Measurements from ENCODE around the gene PCGF1.

PCGF1 gene

DNA sequence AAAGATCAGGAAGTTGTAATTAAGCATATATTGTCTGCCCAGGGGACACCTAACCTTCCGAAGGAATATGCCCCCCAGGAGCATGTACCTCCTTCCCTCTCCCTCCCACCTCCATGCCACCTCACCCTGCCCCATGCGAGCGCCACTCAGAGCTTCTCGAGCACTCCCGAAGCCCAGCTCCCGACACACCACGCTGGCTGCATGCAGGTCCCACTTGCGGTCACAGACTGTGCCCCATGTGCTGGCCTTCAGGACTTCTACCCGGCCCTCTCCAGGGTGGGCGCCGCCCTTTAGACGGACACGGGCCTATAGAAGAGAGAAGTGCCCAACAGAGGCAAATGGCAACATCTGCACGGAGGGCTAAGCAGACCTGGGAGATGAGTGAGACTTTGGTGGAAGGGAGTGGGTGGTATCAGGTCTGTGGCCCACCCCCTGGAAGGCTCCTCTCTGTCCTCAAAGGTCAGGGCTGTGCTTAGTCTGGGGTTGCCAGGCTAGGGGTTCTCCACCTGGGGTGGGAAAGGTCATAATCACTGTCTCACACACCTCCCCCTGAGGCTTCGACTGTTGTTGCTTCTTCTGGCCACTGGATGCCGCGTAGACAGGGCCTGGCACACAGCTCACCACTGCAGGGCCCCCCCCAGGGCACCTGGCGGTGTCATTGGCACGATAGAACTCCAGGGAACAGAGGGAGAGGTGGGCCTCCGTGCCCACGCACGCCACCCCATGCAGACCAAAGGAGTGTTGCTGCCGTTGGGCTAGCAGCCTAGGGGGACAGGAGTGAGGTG is 28.9 kb upstream of the PCGF1 start:
- no peak for DNase-seq (ENCODE audit: low read depth)

- DNase-seq (ENCODE audit: low read depth) = no peak
These were observed 28.0 kb upstream of the PCGF1 start for GRCh38 chr2:74535440-74535965.

DNA sequence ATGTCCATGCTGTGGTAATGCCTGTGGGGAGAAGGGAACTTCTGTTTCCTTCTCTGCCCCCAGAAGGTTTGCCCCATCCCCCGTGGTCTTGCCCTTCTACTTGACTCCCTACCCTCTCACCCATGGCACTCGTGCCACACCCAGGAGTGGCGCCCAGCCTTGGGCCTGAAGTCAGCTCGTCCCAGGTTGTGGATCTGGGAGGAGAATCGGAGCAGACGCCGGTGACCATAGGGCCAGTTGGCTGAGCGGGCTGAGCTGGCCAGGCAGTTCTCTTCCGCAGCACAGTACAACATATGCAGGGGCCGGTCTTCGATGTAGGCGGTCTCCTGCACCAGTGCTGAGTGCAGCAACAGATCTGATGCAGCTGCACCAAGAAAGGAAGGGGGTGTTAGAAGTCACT is 26.9 kb upstream of the PCGF1 start:
- no peak for DNase-seq (ENCODE audit: low read depth)

DNA sequence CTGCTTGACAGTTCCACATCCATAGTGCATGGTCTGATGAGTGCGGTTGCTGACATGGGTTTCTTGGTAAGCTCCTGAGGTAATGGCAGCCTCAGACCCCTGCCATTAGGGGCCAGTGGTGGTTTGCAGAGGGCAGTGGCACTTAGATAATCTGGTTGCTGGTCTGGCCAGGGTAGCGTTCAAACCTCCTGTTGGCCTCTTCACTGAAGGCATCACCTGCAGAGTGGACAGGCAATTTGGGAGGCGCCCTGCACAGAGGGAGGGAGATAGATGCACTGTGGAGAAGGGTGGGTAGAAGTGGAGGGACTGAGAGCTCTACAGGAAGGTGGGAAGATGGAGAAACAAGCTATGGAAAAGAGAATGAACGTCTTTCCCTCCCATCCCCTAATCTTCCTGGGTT is 26.0 kb upstream of the PCGF1 start:
- DNase-seq (ENCODE audit: low read depth) = no peak

DNA sequence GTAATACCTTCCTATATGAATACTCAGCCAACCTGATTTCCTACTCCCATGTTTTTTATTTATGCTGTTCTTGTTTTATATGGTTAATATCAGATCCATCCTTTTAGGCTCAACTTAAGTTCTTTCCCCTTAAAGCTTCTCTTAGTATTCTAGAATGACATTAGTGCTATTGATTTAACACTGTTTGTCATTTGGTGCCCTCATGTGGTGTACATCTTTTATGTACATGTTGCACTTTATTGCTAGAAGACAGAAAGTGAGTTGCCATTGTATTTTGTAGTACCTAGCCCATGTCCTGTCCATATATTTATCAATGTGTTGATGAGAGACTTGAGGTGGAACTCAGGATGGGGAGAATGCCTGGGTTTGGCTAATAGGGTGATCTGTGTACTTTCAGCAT is 24.7 kb upstream of the PCGF1 start:
- peak; percentile 39 for DNase-seq (ENCODE audit: low read depth)

DNA sequence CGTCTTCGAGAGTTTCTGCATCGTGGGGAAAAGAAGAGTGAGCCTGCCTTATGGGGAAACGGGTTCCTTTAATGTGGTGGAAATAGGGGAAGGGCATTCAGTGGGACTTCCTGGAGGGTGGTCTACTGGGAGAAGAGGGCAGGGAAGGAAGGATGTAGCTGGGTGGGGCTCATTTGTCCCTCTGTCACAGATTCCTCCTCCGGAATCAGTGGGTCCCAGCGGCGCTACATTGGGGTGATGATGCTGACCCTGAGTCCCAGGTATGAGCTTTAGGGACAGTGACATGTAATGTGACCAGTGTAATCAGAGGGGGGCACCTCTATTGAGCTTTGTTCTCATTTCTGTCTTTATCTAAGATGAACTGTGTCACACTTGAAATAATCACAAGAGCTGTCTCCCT is 24.2 kb upstream of the PCGF1 start:
- no peak for DNase-seq (ENCODE audit: low read depth)

DNA sequence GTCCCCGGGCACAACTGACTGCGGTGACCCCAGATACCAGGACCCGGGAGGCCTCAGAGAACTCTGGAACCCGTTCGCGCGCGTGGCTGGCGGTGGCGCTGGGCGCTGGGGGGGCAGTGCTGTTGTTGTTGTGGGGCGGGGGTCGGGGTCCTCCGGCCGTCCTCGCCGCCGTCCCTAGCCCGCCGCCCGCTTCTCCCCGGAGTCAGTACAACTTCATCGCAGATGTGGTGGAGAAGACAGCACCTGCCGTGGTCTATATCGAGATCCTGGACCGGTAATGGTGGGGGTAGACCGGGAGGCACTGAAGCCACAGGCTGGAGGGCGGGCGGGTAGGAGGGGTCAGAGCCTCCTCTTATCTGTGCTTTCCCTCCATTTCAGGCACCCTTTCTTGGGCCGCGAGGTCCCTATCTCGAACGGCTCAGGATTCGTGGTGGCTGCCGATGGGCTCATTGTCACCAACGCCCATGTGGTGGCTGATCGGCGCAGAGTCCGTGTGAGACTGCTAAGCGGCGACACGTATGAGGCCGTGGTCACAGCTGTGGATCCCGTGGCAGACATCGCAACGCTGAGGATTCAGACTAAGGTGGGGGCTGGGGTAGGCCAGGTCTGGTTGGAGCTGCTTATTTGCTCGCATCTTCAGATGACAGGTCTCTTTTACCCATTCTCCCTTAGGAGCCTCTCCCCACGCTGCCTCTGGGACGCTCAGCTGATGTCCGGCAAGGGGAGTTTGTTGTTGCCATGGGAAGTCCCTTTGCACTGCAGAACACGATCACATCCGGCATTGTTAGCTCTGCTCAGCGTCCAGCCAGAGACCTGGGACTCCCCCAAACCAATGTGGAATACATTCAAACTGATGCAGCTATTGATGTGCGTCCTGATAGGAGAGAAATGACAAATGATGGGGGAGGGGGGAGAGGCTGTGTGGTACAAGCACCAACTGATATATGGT is 23.0 kb upstream of the PCGF1 start:
- DNase-seq (ENCODE audit: low read depth) = peak; percentile 7

- peak; percentile 99 for DNase-seq (ENCODE audit: low read depth)
These were observed 22.1 kb upstream of the PCGF1 start, which contains the start of the genes AUP1 and HTRA2 for GRCh38 chr2:74529357-74530238. TSS of gene AUP1 (minus strand) at chr2:74529706. CDS start at chr2:74529629, 77 bp downstream. TSS of gene HTRA2 (plus strand) at chr2:74529933. CDS start at chr2:74530007, 74 bp downstream.

GRCh38 chr2:74528600-74529356 is 21.3 kb upstream of the PCGF1 start:
- DNase-seq (ENCODE audit: low read depth) = no peak

DNA sequence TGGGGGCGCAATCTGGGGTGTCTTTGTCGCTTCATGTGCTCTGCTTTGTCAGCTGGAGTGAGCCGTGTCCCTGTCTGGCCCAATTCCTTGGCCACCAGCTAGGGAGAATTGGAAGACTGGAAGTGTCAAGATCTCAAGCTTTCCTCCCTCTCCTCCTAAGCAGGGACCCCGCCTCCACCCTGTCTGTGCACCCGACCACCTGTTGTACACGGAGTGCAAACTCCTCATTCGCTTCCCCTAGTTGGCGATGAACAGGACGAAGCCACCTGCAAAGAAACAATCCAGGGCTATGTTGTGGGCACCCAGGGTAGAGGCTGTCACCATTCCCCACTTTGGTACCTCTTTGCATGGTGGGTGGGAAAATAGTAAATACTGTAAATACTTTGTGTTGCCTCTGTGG is 20.2 kb upstream of the PCGF1 start:
- no peak for DNase-seq (ENCODE audit: low read depth)

- DNase-seq (ENCODE audit: low read depth) = no peak
These were observed 19.2 kb upstream of the PCGF1 start for GRCh38 chr2:74526649-74527230.

DNA sequence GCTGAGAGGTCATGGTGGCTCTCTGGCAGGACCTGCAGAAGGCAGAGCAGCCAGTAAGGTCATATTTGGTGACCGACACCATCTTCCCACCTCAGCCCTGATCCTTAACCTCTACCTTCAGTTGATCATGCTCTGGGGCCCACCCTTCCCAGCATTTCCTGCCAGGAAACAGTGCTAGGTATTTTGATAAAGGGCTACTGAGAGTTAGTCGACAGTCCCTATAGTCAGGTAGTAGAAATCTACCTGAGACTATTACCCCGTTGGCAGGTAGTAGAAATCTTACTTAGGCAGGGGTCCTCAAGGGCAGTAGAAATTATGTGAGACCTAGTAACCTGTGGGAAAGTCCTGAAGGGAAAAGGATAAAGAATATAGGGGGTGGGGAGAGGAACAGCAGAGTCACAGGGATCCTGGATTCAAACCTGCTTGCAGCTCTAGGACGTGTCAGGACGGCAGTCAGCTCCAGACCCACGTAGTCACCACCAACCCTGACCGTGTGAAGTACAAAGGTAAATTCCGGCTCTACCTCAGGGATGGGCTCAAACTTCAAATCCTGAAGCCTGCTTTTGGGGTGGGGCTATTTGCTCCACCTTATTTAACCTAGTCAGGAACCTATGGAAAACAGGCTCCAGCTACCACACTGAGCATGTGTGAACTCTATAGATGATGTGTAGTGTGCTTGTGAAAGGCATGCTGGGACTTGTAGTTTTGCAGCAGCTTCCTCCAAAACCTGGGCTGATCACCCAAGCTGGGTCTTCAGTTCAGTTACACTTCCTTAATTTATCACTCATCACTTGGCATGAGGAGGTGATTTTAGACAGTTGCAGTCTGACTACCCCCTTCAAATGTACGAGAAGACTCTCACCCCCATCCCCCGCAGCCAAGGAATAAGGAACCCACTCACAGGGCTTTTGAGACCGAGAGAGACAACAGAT is 18.5 kb upstream of the PCGF1 start, which contains the start of gene DQX1:
TSS of gene DQX1 (minus strand) at position 515 of the 932 bp plus-strand sequence. CDS start at position 13, 502 bp downstream.
- peak; percentile 40 for DNase-seq (ENCODE audit: low read depth)

DNA sequence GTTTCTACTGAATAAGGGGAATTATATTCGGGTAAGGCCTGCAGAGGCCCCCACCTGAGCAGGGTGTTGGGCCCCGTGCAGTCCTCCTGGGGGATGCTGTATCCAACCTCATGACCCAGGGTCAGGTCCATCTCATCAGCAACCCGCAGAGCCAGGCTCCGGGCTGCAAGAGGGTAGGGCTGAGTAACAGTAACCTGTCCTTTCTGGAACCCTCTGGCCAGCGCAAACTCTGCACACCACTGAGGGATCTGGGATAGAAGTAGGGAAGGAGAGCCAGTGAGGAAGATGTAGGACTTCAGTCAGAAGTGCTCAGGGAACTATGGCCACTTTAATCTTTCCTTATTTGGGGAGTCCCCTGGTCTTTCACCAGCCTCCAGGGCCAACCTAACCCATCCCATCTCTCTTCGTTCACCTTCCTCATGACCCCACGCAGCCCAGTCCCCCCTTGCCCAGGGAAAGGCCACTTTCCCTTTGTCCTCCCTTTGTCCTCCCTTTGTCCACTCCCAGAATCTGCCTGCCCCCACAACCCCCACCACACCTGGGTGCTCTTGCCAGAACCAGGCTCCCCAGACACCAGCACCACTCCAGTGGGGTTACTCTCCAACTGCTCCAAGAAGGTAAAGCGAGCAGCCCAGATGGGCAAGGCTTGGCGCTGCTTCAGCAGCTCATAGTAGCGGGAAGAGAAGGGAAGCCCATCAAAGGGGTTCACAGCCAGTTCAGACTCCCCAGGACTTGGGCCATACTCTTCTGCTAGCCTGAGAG is 17.6 kb upstream of the PCGF1 start:
- DNase-seq (ENCODE audit: low read depth) = no peak

DNA sequence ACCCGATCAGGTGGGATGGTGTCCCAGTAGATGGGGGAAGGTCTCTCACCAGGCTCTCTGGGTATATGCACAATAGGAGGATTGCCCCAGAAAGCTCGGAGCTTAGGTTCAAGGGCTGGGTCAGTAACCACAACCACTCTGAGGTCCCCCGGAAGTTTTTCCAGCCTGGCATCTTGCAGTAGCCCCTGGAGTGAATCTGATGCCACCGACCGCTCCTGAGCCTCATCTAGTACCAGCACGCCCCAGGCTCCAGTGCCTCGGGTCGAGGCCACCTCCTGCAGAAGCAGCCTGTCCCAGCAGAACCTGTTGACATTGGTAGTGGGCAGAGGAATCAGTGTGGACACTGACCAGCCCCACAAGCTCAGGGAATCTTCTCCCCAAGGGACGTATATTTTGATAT is 16.5 kb upstream of the PCGF1 start:
- DNase-seq (ENCODE audit: low read depth) = no peak

- DNase-seq (ENCODE audit: low read depth) = no peak
These were observed 15.0 kb upstream of the PCGF1 start for GRCh38 chr2:74522516-74522915.

GRCh38 chr2:74516650-74517049 is 9.2 kb upstream of the PCGF1 start:
- no peak for DNase-seq (ENCODE audit: low read depth)

DNA sequence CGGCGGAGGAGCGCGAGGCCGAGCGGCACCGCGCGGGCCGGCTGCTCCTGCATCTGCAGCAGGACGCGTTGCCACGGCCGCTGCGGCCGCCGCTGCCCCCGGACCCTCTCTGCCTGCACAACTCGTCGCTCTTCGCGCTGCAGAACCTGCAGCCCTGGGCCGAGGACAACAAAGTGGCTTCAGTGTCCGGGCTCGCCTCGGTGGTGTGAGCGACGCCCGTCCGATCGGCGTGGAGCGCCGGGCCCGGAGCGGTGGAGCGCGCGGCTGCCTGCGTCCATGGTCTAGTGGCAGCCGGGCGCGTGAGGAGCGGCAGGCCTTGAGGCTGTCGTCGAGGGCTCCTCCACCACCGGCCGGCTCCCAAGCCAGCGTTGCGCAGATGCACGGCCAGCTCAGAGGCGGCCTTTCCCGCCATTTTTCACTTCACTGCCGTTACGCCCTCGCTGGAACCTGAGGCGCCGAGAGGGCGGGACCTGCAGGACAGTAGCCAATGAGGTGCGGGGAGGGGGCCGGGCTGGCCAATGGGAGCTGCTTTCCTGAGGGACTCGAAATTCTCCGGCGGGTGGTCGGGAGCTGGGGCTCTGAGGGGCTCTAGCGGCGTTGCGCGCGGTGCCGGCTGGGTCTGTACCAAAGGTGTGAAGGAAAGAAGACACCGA is 8.6 kb upstream of the PCGF1 start:
- DNase-seq (ENCODE audit: low read depth) = peak; percentile 22
